C4-2B (cell line): ENCODE results near the gene CREBRF.

ENCODE experiments used
- H3K27ac ChIP-seq: fragments of 450-650 bp; 2 replicates; pipeline ENCODE4 v1.5.1; 2017
- CTCF ChIP-seq: fragments of 450-650 bp; conservative IDR thresholded peaks from 2 replicates; pipeline ENCODE4 v1.5.1; 2017; ENCODE audit warnings: mild to moderate bottlenecking
- ZFX ChIP-seq: fragments of 450-650 bp; IDR thresholded peaks from 2 replicates; pipeline ENCODE4 v1.6.1; 2017

Gene CREBRF

DNA sequence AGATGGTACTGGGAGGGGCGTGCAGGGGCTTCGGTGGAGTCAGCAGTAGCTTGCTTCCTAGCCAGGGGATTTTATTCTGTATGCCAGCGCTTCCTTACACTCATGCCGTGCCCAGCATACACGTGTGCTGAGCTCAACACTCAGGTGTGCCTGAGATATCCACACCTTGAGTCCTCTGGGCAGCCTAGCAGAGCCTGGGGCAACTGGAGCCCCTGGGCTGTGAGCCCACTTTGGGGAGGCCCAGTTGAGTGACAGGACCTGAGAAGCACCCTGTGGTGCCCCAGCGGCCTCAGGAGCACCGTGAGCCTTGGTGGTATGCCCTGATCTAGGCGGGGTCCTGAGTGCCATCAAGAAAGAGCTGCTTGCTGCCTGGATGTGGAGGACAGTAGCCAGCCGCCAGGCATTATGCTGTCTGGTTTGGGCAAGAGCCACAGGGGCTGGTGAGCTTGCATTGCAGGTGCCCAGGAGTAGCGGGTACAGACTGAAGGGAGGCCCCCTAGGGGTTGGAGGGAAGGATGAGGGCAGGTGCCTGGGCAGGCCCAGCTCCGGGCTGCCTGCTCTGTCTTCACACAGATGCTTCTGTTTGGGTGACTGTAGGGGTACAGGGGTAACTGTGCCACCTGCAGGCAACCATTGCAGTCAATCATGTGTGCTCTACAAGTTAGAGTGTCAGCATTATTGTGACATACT is 131.0 kb downstream of the CREBRF start:
- no peak overlapping the region for H3K27ac ChIP-seq
- TF ChIP-seq ZFX (no peak), CTCF (no peak; the same call in 1 of the 2 replicates)

GRCh38 chr5:173188280-173188679 is 132.1 kb downstream of the CREBRF start:
- TF ChIP-seq CTCF: no peak
- no peak for TF ChIP-seq ZFX
- H3K27ac ChIP-seq: no peak overlapping the region
